ENCODE data around the gene CCDC92. TPM values are rescaled to one million over a fixed set of nuclear protein-coding genes. Genes with fewer than 3 reads are reported as not detected.

Gene CCDC92
- total RNA-seq, 2 experiments from 2014 or later: 20.3 to 20.5 TPM

- Mint-ChIP-seq H3K36me3 (ENCODE audit: low read depth) (no peaks in the 10 kb centered on the region), H3K4me3 (no peak overlapping the region), H3K27me3 (no peaks in the 10 kb centered on the region), H3K27ac (no peak overlapping the region), H3K9me3 (no peaks in the 10 kb centered on the region), H3K4me1 (no peaks in the 10 kb centered on the region)
- ChIA-PET CTCF (interaction anchor here (2.6 kb wide), 1 partner anchor 55 kb away, joined by 9 read pairs; no protein-coding TSS in a partner anchor), POLR2A (no interaction called here)
- no peak for DNase-seq
Measured at GRCh38 chr12:123960856-123961255, 11.8 kb downstream of the CCDC92 start.

GRCh38 chr12:123960029-123960735 is 12.4 kb downstream of the CCDC92 start:
- DNase-seq: no peak
- ChIA-PET POLR2A (no interaction called here), CTCF (interaction anchor here (2.6 kb wide), 1 partner anchor 55 kb away, joined by 9 read pairs; no protein-coding TSS in a partner anchor)
- Mint-ChIP-seq H3K27ac (no peak overlapping the region), H3K4me3 (no peak overlapping the region), H3K4me1 (no peaks in the 10 kb centered on the region), H3K27me3 (no peaks in the 10 kb centered on the region), H3K9me3 (no peaks in the 10 kb centered on the region), H3K36me3 (ENCODE audit: low read depth) (no peaks in the 10 kb centered on the region)

GRCh38 chr12:123958876-123959275 is 13.8 kb downstream of the CCDC92 start:
- H3K27ac Mint-ChIP-seq: no peak overlapping the region
- H3K4me3 Mint-ChIP-seq: no peak overlapping the region
- ChIA-PET POLR2A (no interaction called here), CTCF (no interaction called here)
- no peak for DNase-seq
- no peaks in the 10 kb centered on the region for H3K4me1 Mint-ChIP-seq
- H3K27me3 Mint-ChIP-seq: no peaks in the 10 kb centered on the region
- H3K36me3 Mint-ChIP-seq (ENCODE audit: low read depth): no peaks in the 10 kb centered on the region
- H3K9me3 Mint-ChIP-seq: no peaks in the 10 kb centered on the region

GRCh38 chr12:123958462-123958861 is 14.2 kb downstream of the CCDC92 start:
- H3K4me3 Mint-ChIP-seq: no peak overlapping the region
- POLR2A ChIA-PET: no interaction called here
- CTCF ChIA-PET: no interaction called here

GRCh38 chr12:123957196-123957595 is 15.4 kb downstream of the CCDC92 start:
- POLR2A ChIA-PET: no interaction called here
- H3K4me1 Mint-ChIP-seq: no peaks in the 10 kb centered on the region

More at GRCh38 chr12:123958462-123958861, 14.2 kb downstream of the CCDC92 start:
- no peaks in the 10 kb centered on the region for H3K27me3 Mint-ChIP-seq
- no peaks in the 10 kb centered on the region for H3K36me3 Mint-ChIP-seq (ENCODE audit: low read depth)
- no peak for DNase-seq
- H3K9me3 Mint-ChIP-seq: no peaks in the 10 kb centered on the region
- no peaks in the 10 kb centered on the region for H3K4me1 Mint-ChIP-seq
- no peak overlapping the region for H3K27ac Mint-ChIP-seq

GRCh38 chr12:123956249-123956648 is 16.4 kb downstream of the CCDC92 start:
- no peaks in the 10 kb centered on the region for H3K36me3 Mint-ChIP-seq (ENCODE audit: low read depth)
- no peak overlapping the region for H3K4me3 Mint-ChIP-seq
- ChIA-PET CTCF (no interaction called here), POLR2A (no interaction called here)
- H3K27me3 Mint-ChIP-seq: no peaks in the 10 kb centered on the region
- H3K27ac Mint-ChIP-seq: no peak overlapping the region
- no peaks in the 10 kb centered on the region for H3K9me3 Mint-ChIP-seq
- no peaks in the 10 kb centered on the region for H3K4me1 Mint-ChIP-seq
- no peak for DNase-seq

More at GRCh38 chr12:123957196-123957595, 15.4 kb downstream of the CCDC92 start:
- no peak for DNase-seq
- Mint-ChIP-seq H3K9me3 (no peaks in the 10 kb centered on the region), H3K4me3 (no peak overlapping the region), H3K36me3 (ENCODE audit: low read depth) (no peaks in the 10 kb centered on the region), H3K27ac (no peak overlapping the region), H3K27me3 (no peaks in the 10 kb centered on the region)
- CTCF ChIA-PET: interaction anchor here (0.7 kb wide), 1 partner anchor 111 kb away, joined by 7 read pairs; no protein-coding TSS in a partner anchor

GRCh38 chr12:123954647-123955350 is 17.8 kb downstream of the CCDC92 start:
- DNase-seq: no peak
- ChIA-PET CTCF (no interaction called here), POLR2A (no interaction called here)
- Mint-ChIP-seq H3K27ac (no peak overlapping the region), H3K27me3 (no peaks in the 10 kb centered on the region), H3K9me3 (no peaks in the 10 kb centered on the region), H3K4me1 (no peaks in the 10 kb centered on the region), H3K36me3 (ENCODE audit: low read depth) (no peaks in the 10 kb centered on the region), H3K4me3 (no peak overlapping the region)

GRCh38 chr12:123952037-123952436 is 20.6 kb downstream of the CCDC92 start:
- ChIA-PET POLR2A (no interaction called here), CTCF (no interaction called here)
- Mint-ChIP-seq H3K27ac (no peak overlapping the region), H3K4me1 (no peaks in the 10 kb centered on the region), H3K36me3 (ENCODE audit: low read depth) (no peaks in the 10 kb centered on the region), H3K27me3 (no peaks in the 10 kb centered on the region), H3K9me3 (no peaks in the 10 kb centered on the region), H3K4me3 (no peak overlapping the region)
- no peak for DNase-seq

GRCh38 chr12:123951467-123951866 is 21.2 kb downstream of the CCDC92 start:
- CTCF ChIA-PET: no interaction called here
- H3K36me3 Mint-ChIP-seq (ENCODE audit: low read depth): no peaks in the 10 kb centered on the region

GRCh38 chr12:123950476-123951349 is 21.9 kb downstream of the CCDC92 start:
- ChIA-PET CTCF (interaction anchor here (0.6 kb wide), 1 partner anchor 149 kb away, joined by 3 read pairs; no protein-coding TSS in a partner anchor), POLR2A (no interaction called here)
- DNase-seq: no peak
- Mint-ChIP-seq H3K4me3 (no peak overlapping the region), H3K36me3 (ENCODE audit: low read depth) (no peaks in the 10 kb centered on the region), H3K27me3 (no peaks in the 10 kb centered on the region), H3K27ac (no peak overlapping the region), H3K9me3 (no peaks in the 10 kb centered on the region), H3K4me1 (no peaks in the 10 kb centered on the region)

More at GRCh38 chr12:123951467-123951866, 21.2 kb downstream of the CCDC92 start:
- DNase-seq: no peak
- POLR2A ChIA-PET: no interaction called here
- no peak overlapping the region for H3K4me3 Mint-ChIP-seq
- no peaks in the 10 kb centered on the region for H3K4me1 Mint-ChIP-seq
- H3K27me3 Mint-ChIP-seq: no peaks in the 10 kb centered on the region
- H3K9me3 Mint-ChIP-seq: no peaks in the 10 kb centered on the region
- no peak overlapping the region for H3K27ac Mint-ChIP-seq

GRCh38 chr12:123949770-123950165 is 22.9 kb downstream of the CCDC92 start:
- no peak overlapping the region for H3K27ac Mint-ChIP-seq

GRCh38 chr12:123948796-123949769 is 23.5 kb downstream of the CCDC92 start:
- Mint-ChIP-seq H3K9me3 (no peaks in the 10 kb centered on the region), H3K27ac (no peak overlapping the region), H3K27me3 (no peaks in the 10 kb centered on the region), H3K36me3 (ENCODE audit: low read depth) (no peaks in the 10 kb centered on the region), H3K4me1 (no peaks in the 10 kb centered on the region), H3K4me3 (no peak overlapping the region)
- ChIA-PET POLR2A (no interaction called here), CTCF (no interaction called here)
- DNase-seq: no peak

More at GRCh38 chr12:123949770-123950165, 22.9 kb downstream of the CCDC92 start:
- no peak for DNase-seq
- Mint-ChIP-seq H3K36me3 (ENCODE audit: low read depth) (no peaks in the 10 kb centered on the region), H3K27me3 (no peaks in the 10 kb centered on the region), H3K9me3 (no peaks in the 10 kb centered on the region), H3K4me1 (no peaks in the 10 kb centered on the region), H3K4me3 (no peak overlapping the region)
- ChIA-PET POLR2A (no interaction called here), CTCF (no interaction called here)
